Subcutaneous adipose tissue (tissue), 4 donors: ENCODE data around the gene ACTRT3. TPM values are rescaled to one million over a fixed set of nuclear protein-coding genes. Genes with fewer than 3 reads are reported as not detected.

Experiments used
- total RNA-seq, 4 donors: library from RNA; depleted of rRNA; stranded (reverse); fragments of >200 nt; gene quantifications; one replicate each; pipeline ENCODE4 v1.1.0, GENCODE V29; 2016
- TF ChIP-seq, protein P1 (sequence below): fragments of 450-650 bp; IDR thresholded peaks from one replicate; pipeline ENCODE4 v1.5.1; 2016; ENCODE audit warnings: low read depth, mild to moderate bottlenecking, control low read depth, antibody characterized with exemption, moderate library complexity

ACTRT3 gene
- total RNA-seq, 4 donors from 2014 or later: 3.8 to 7.2 (median 4.9) TPM

DNA sequence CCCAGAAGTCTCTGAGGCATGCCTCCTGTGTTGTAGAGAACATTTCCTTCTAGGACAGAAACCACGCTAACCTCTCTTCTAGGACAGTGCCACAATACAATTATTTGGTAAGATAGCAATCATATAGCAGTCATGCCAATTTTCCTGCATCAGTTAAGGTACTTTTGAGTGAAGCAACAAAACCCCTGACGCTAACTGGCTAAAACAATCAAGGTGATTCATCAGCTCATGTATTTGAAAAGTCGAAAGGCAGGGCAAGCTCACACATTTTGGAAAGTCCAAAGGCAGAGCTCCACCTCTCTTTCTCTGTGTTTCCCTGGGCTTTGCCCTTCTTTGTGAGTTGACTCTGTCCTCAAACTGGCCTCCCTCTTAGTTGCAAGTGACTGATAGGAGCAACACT is 14.7 kb downstream of the ACTRT3 start:
- TF ChIP-seq, protein P1, sequence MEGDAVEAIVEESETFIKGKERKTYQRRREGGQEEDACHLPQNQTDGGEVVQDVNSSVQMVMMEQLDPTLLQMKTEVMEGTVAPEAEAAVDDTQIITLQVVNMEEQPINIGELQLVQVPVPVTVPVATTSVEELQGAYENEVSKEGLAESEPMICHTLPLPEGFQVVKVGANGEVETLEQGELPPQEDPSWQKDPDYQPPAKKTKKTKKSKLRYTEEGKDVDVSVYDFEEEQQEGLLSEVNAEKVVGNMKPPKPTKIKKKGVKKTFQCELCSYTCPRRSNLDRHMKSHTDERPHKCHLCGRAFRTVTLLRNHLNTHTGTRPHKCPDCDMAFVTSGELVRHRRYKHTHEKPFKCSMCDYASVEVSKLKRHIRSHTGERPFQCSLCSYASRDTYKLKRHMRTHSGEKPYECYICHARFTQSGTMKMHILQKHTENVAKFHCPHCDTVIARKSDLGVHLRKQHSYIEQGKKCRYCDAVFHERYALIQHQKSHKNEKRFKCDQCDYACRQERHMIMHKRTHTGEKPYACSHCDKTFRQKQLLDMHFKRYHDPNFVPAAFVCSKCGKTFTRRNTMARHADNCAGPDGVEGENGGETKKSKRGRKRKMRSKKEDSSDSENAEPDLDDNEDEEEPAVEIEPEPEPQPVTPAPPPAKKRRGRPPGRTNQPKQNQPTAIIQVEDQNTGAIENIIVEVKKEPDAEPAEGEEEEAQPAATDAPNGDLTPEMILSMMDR: no peak

DNA sequence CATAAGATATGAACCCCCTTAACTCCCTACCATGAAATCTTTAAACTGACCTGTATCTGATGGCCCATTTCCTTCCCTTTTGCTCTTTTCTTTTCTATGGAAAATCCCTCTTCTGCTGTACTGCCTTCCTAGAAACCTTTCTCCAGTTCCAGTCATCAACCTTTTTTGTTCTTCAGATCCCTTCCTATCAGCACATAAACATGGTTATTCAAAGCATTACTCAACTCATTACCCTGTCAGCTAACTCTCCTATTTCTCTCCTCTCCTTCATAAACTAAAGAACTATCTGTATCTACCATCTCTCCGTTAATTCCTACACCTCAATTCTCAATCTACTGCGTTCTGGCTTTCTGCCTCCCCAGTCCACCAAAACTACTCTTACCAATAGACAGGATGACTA is 17.5 kb downstream of the ACTRT3 start:
- TF ChIP-seq, protein P1: no peak

DNA sequence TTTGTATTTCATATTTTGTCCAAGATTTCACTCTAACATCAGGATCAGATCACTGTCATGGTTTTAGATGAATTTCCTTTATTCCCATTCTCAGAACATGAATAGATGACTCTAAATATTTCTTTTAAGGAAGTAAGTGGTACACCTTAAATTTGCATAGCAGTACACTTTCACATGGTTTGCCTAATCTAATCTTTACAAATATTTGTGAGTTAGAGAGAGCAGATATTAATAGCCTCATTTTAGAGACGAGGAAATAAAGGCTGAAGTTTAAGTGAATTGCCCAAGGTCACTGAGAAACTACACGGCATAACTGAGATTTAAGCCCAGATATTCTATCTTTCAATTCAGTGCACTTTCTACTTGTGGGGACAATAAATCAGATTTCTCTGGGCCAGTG is 18.7 kb downstream of the ACTRT3 start:
- TF ChIP-seq, protein P1: no peak

- TF ChIP-seq, protein P1: no peak
These were observed 20.7 kb downstream of the ACTRT3 start for GRCh38 chr3:169748670-169749069.

DNA sequence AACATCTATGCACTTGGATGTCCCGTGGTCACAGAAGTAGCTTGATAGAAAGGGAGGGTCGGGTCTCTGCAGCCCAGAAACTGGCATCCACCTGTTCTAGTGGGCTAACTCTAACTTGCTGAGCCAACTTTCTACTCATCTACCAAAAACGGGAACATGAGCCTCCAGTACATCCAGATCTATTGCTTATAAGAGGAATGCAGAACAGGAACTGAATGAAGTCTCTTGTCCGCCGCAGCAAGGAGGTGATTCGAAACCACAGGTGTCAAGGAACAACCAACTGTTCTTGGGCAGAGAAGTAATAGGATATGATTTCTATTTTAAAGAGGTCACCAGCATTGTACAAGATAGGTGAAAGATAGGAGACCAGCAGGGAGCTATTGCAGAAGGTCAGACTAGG is 22.4 kb downstream of the ACTRT3 start:
- TF ChIP-seq, protein P1: no peak

DNA sequence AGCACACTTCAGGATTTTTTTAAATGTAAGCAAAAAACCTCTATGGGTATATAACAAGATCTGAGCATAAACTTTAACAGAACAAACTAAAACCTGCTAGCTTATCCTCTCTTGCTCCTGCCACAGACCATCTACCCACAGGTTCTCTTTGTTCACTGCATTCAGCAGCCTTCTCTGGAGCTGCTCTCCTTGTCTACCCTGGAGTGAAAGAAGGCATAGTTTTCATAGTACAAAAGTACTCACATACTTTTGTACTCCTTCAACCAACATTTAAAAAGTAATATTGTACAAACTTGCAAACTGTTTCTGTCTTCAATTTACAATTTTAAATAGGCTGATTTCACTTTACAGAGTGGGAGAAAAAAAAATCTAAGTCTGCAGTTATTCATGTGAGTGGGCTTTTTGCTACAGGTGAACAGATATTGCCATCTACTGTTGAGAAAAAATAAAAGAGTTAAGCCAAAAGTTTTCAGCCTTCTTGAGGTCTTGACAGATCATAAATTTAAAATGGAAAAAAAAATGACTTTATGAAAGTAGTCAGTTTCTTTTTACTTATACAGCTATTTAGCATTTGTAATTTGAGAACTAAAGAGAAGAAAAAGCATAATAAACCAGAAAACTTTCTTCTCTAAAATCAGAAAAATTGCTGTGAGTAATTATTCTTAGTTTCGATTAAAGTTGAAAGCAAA is 24.9 kb downstream of the ACTRT3 start:
- TF ChIP-seq, protein P1: no peak

DNA sequence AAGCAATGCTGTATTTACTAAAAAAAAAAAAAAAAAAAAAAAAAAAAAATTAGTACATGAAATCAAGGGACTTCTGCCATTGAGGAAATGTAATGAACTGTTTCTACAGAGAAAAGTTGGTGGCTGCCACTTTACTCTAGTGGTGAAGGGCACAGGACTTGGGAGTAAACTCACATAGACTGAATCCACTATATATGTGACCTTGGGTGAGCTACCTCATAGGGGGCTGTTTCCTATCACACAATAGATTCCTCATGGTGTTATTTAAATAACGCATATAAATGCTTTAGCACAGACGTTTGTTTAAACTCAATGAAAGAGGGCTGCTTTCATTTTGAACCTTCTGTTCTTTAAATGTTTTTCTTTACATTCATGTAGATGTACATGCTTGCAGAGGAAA is 30.3 kb downstream of the ACTRT3 start:
- TF ChIP-seq, protein P1: no peak
